GM11168 (cell line): ENCODE results near the gene OLA1.

Source experiments
- in situ Hi-C: fragments of 300-500 bp; cut with MboI; formaldehyde crosslinking; loops from one replicate; pipeline ENCODE4 v1.12.0; 2022; ENCODE audit warnings: low sequenced_read_pairs; ENCODE audit not compliant: unreplicated experiment

OLA1 gene

GRCh38 chr2:174072857-174073256 is 175.5 kb downstream of the OLA1 start:
- in situ Hi-C loops, result loop anchor here (25.0 kb wide), 1 partner anchor 661 kb away; no protein-coding TSS in a partner anchor

GRCh38 chr2:174072069-174072468 is 176.3 kb downstream of the OLA1 start:
- in situ Hi-C loops, result loop anchor here (25.0 kb wide), 1 partner anchor 660 kb away; no protein-coding TSS in a partner anchor

- in situ Hi-C loops, result loop anchor here (25.0 kb wide), 1 partner anchor 659 kb away; no protein-coding TSS in a partner anchor
Measured at GRCh38 chr2:174071321-174071720, 177.0 kb downstream of the OLA1 start.

GRCh38 chr2:174070281-174070680 is 178.1 kb downstream of the OLA1 start:
- in situ Hi-C loops, result loop anchor here (25.0 kb wide), 1 partner anchor 658 kb away; no protein-coding TSS in a partner anchor

GRCh38 chr2:174067815-174068214 is 180.5 kb downstream of the OLA1 start:
- in situ Hi-C loops, result loop anchor here (25.0 kb wide), 1 partner anchor 656 kb away; no protein-coding TSS in a partner anchor

GRCh38 chr2:174066871-174067270 is 181.5 kb downstream of the OLA1 start:
- in situ Hi-C loops, result loop anchor here (25.0 kb wide), 1 partner anchor 655 kb away; no protein-coding TSS in a partner anchor

GRCh38 chr2:174063492-174064092 is 184.7 kb downstream of the OLA1 start:
- in situ Hi-C loops, result loop anchor here (25.0 kb wide), 1 partner anchor 651 kb away; no protein-coding TSS in a partner anchor

- in situ Hi-C loops, result loop anchor here (25.0 kb wide), 1 partner anchor 651 kb away; no protein-coding TSS in a partner anchor
Measured at GRCh38 chr2:174062934-174063333, 185.4 kb downstream of the OLA1 start.

GRCh38 chr2:174059884-174060244 is 188.5 kb downstream of the OLA1 start:
- in situ Hi-C loops, result loop anchor here (25.0 kb wide), 1 partner anchor 648 kb away; no protein-coding TSS in a partner anchor

GRCh38 chr2:174059178-174059883 is 189.0 kb downstream of the OLA1 start:
- in situ Hi-C loops, result loop anchor here (25.0 kb wide), 1 partner anchor 647 kb away; no protein-coding TSS in a partner anchor

GRCh38 chr2:174058456-174058855 is 189.9 kb downstream of the OLA1 start:
- in situ Hi-C loops, result loop anchor here (25.0 kb wide), 1 partner anchor 646 kb away; no protein-coding TSS in a partner anchor

- in situ Hi-C loops, result loop anchor here (25.0 kb wide), 1 partner anchor 646 kb away; no protein-coding TSS in a partner anchor
Measured at GRCh38 chr2:174058026-174058425, 190.3 kb downstream of the OLA1 start.

GRCh38 chr2:174054926-174055325 is 193.4 kb downstream of the OLA1 start:
- in situ Hi-C loops, result loop anchor here (25.0 kb wide), 1 partner anchor 643 kb away; no protein-coding TSS in a partner anchor

GRCh38 chr2:174053355-174054151 is 194.8 kb downstream of the OLA1 start:
- in situ Hi-C loops, result loop anchor here (25.0 kb wide), 1 partner anchor 641 kb away; no protein-coding TSS in a partner anchor

GRCh38 chr2:174052584-174052976 is 195.8 kb downstream of the OLA1 start:
- in situ Hi-C loops, result loop anchor here (25.0 kb wide), 1 partner anchor 640 kb away; no protein-coding TSS in a partner anchor

GRCh38 chr2:174051741-174052583 is 196.4 kb downstream of the OLA1 start:
- in situ Hi-C loops, result loop anchor here (25.0 kb wide), 1 partner anchor 640 kb away; no protein-coding TSS in a partner anchor

GRCh38 chr2:174051068-174051467 is 197.3 kb downstream of the OLA1 start:
- in situ Hi-C loops, result loop anchor here (25.0 kb wide), 1 partner anchor 639 kb away; no protein-coding TSS in a partner anchor

- in situ Hi-C loops, result loop anchor here (25.0 kb wide), 1 partner anchor 638 kb away; no protein-coding TSS in a partner anchor
Measured at GRCh38 chr2:174049895-174050294, 198.4 kb downstream of the OLA1 start.

- in situ Hi-C loops, result no loop called here
Measured at GRCh38 chr2:174048243-174048642, 200.1 kb downstream of the OLA1 start.
